Glutamatergic neuron (in vitro differentiated cells): Measurements from ENCODE around the gene SNX20. TPM values are rescaled to one million over a fixed set of nuclear protein-coding genes. Genes with fewer than 3 reads are reported as not detected.

Source experiments
- DNase-seq: peaks from one replicate; pipeline ENCODE4 v3.0.0; 2022
- H3K27ac Mint-ChIP-seq: one replicate; pipeline ENCODE4 v1.8.0; 2020; ENCODE audit warnings: mild to moderate bottlenecking, mixed read lengths, inconsistent platforms; ENCODE audit not compliant: unreplicated experiment
- H3K27me3 Mint-ChIP-seq: one replicate; pipeline ENCODE4 v1.8.0; 2020; ENCODE audit warnings: mild to moderate bottlenecking, moderate library complexity, mixed read lengths, inconsistent platforms; ENCODE audit not compliant: unreplicated experiment
- H3K36me3 Mint-ChIP-seq: one replicate; pipeline ENCODE4 v1.8.0; 2020; ENCODE audit warnings: mild to moderate bottlenecking, mixed read lengths, inconsistent platforms; ENCODE audit not compliant: unreplicated experiment
- H3K4me1 Mint-ChIP-seq: one replicate; pipeline ENCODE4 v1.8.0; 2020; ENCODE audit warnings: mild to moderate bottlenecking, low read depth, mixed read lengths, inconsistent platforms; ENCODE audit not compliant: unreplicated experiment
- H3K4me3 Mint-ChIP-seq: one replicate; pipeline ENCODE4 v1.8.0; 2020; ENCODE audit warnings: mild to moderate bottlenecking, mixed read lengths, inconsistent platforms; ENCODE audit not compliant: unreplicated experiment
- H3K9me3 Mint-ChIP-seq: one replicate; pipeline ENCODE4 v1.8.0; 2020; ENCODE audit warnings: mild to moderate bottlenecking, moderate library complexity, mixed read lengths, inconsistent platforms; ENCODE audit not compliant: unreplicated experiment
- total RNA-seq: library from RNA; stranded (reverse); fragmentation: NEBNext Ultra II Directional; extraction: Animal tissue kit (Norgen Biotek cat#: 25700); gene quantifications from one replicate; pipeline ENCODE4 v1.2.1, GENCODE V29; 2021; ENCODE audit not compliant: unreplicated experiment
- TF ChIP-seq, protein P1 (sequence below): fragments of 200-600 bp; sonication (generic); IDR thresholded peaks from one replicate; pipeline ENCODE4 v1.5.0; 2021; ENCODE audit not compliant: partially characterized antibody, unreplicated experiment

Gene SNX20
- total RNA-seq, 1 donor from 2014 or later: not detected

DNA sequence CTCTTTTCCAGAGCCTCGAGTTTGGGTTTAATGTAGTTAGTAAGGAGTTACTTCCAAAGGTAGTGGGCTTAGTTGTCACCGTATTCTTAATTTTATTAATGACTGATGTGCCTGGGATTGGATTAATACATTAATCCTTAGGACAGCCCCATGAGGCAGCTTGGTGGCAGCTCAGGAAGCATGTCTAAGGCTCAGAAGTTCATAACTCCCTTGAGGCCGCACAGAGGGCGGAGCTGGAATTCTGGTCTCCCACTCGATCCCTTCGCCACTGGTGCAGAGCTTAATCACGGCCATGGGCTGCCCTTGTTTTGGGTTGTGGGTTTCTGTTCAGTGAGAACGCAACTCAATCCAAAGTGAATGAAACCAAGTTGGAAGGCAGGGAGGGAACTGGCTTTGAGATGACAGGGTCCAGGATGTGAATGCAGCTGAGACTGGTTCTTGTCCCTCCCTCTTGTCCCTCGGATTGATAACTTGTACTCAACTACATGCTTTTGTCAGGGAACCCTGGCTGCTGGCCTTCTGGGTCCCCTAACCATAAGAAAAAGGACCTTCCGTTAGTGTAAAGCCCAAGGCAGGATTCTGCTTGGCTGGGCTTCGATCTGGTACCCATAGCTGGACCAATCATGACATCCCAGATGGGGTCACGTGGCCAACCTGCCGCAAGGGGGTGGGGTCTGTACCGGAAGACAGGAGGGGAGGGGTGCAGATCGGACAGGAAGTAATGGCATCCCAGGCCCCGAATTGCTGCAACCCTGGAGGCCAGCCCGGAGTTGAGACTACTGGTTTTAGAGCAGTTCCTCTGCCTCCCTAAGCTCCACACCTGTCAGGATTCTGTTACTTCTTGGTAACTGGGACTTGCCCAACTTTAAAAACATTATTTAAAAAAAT lies 45.4 kb downstream of the SNX20 start:
- no peak overlapping the region for H3K27ac Mint-ChIP-seq
- peaks cover 28% of the 10 kb centered on the region for H3K4me1 Mint-ChIP-seq

DNA sequence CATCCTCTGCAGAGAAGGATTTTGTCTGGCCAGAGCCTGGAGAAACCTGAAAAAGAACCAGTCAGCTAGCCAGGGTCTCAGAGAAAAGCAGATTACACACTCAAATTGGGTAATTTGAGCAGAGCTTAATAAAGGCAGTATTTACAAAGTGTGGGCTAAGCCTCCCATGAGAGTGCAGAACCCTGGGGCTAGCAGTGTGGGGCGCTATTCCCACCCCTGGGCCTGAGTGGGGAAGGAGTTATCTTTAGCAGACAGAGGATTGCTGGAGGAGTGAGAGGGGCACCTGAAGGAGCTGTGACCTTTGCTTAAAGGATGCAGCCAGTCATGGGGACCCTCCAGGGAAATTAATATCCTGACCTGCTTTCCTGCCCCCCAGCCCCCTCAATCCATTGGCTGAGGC lies 46.2 kb downstream of the SNX20 start:
- no peak overlapping the region for H3K4me3 Mint-ChIP-seq
- H3K4me1 Mint-ChIP-seq: peaks cover 27% of the 10 kb centered on the region
- DNase-seq: no peak
- H3K9me3 Mint-ChIP-seq: peaks cover 8% of the 10 kb centered on the region
- H3K36me3 Mint-ChIP-seq: peaks cover 9% of the 10 kb centered on the region
- peaks cover 2% of the 10 kb centered on the region for H3K27me3 Mint-ChIP-seq
- peak overlapping the region; percentile 8 for H3K27ac Mint-ChIP-seq
- TF ChIP-seq, protein P1, sequence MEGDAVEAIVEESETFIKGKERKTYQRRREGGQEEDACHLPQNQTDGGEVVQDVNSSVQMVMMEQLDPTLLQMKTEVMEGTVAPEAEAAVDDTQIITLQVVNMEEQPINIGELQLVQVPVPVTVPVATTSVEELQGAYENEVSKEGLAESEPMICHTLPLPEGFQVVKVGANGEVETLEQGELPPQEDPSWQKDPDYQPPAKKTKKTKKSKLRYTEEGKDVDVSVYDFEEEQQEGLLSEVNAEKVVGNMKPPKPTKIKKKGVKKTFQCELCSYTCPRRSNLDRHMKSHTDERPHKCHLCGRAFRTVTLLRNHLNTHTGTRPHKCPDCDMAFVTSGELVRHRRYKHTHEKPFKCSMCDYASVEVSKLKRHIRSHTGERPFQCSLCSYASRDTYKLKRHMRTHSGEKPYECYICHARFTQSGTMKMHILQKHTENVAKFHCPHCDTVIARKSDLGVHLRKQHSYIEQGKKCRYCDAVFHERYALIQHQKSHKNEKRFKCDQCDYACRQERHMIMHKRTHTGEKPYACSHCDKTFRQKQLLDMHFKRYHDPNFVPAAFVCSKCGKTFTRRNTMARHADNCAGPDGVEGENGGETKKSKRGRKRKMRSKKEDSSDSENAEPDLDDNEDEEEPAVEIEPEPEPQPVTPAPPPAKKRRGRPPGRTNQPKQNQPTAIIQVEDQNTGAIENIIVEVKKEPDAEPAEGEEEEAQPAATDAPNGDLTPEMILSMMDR: no peak

More for the DNA sequence above, 45.4 kb downstream of the SNX20 start:
- H3K36me3 Mint-ChIP-seq: peaks cover 9% of the 10 kb centered on the region
- TF ChIP-seq, protein P1: no peak
- peaks cover 3% of the 10 kb centered on the region for H3K27me3 Mint-ChIP-seq
- no peak for DNase-seq
- no peak overlapping the region for H3K4me3 Mint-ChIP-seq
- H3K9me3 Mint-ChIP-seq: peaks cover 9% of the 10 kb centered on the region

DNA sequence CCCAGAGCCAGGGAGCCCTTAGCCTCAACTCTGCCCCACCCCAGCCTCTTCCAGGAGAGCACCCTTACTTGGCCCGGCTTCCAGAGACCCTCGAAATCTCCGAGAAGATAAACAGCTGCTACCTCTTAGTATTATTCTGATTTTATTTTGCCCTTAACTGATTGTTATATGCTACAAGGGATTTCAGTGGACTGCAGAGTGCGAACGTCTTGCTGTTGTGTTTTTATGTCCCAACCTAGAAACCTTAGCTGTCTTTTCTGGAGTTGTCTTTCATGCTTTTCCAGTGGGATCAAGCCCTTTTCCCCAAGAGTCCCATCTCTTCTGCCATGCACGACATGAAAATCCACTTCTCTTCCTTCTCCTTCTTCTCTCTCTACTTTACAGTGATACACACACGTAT lies 47.0 kb downstream of the SNX20 start:
- no peak overlapping the region for H3K27ac Mint-ChIP-seq
- DNase-seq: no peak
- peaks cover 10% of the 10 kb centered on the region for H3K9me3 Mint-ChIP-seq
- H3K4me3 Mint-ChIP-seq: no peak overlapping the region
- H3K36me3 Mint-ChIP-seq: peaks cover 9% of the 10 kb centered on the region
- TF ChIP-seq, protein P1: no peak
- H3K27me3 Mint-ChIP-seq: peaks cover 2% of the 10 kb centered on the region
- H3K4me1 Mint-ChIP-seq: peaks cover 27% of the 10 kb centered on the region

DNA sequence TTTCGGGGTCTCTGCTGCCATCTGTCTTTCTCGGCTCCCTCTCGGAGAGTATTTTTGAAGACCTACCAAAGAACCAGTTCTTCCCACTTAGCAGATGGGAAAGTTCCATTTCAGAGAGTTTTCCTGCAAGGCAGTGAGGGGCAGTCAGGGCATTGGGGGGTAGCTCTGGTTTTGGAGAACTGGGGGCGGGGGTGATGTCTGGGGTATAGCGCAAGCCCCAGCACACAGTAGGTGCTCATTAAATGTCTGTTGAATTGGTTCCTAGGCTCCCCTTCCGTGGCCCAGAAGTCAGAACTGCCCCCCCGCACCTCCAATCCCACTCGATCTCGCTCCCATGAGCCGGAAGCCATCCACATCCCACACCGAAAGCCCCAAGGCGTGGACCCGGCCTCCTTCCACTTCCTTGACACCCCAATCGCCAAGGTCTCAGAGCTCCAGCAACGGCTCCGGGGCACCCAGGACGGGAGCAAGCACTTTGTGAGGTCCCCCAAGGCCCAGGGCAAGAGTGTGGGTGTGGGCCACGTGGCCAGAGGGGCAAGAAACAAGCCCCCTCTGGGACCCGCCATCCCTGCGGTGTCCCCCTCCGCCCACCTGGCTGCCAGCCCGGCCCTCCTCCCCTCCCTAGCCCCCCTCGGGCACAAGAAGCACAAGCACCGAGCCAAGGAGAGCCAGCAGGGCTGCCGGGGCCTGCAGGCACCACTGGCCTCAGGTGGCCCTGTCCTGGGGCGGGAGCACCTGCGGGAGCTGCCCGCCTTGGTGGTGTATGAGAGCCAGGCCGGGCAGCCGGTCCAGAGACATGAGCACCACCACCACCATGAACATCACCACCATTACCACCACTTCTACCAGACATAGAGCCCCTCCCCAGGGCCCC lies 47.9 kb downstream of the SNX20 start:
- TF ChIP-seq, protein P1: no peak
- no peak for DNase-seq
- Mint-ChIP-seq H3K27ac (no peak overlapping the region), H3K9me3 (peaks cover 13% of the 10 kb centered on the region), H3K27me3 (peaks cover 2% of the 10 kb centered on the region), H3K4me1 (peaks cover 27% of the 10 kb centered on the region), H3K36me3 (peaks cover 9% of the 10 kb centered on the region), H3K4me3 (no peak overlapping the region)
